Astrocyte of the spinal cord (primary cell): ENCODE measurements around the gene CDKN2B.

Experiments
- DNase-seq: peaks from one replicate; pipeline ENCODE4 v3.0.0; 2011; ENCODE audit warnings: low read depth, low spot score
- H3K4me3 ChIP-seq: 2 replicates; pipeline ENCODE4 v1.5.1; 2011; ENCODE audit warnings: low read depth, mild to moderate bottlenecking, low read length, moderate library complexity
- in situ Hi-C: cut with HindIII; loops from 2 replicates; pipeline ENCODE4 v1.10.0; 2017; ENCODE audit warnings: low sequenced_read_pairs
- TF ChIP-seq, protein P1 (sequence below): IDR thresholded peaks from 2 replicates; pipeline ENCODE4 v1.5.1; 2012; ENCODE audit warnings: low read depth, mild to moderate bottlenecking, low read length, inconsistent platforms

The CDKN2B gene

DNA sequence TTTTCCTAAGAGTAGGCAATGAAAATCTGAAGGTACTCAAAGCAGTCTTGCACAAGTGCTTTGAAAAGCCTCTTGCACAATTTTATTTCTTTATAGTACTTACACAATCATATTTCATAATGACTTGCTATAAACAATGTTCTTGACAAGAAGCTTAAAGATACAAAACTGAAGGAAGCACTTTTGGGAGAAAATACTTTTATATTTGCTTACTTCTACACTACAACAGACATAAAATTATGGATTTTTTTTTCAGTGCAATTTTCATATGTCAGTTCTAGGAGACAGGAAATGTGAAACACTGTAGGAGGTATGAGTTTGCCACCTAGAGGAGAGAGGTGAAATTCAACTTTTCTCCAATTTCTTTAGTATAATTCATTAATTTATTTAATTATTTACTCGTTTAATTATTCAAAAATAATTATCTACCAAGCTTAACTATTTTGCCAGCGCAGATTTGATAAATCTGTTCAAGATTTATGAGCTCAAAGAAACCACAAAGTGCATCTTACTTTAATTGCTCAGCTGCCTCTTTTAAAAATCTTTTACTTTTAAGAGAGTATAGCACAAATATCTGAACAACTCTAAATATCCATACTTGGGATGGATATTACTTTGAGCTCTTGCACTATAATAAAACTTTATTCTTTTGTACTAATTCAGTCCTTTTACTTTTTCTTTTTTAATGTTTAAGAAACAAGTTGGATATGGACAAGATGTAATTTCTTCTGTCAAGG is 29.0 kb upstream of the CDKN2B start:
- DNase-seq = peak; percentile 59
- no peak overlapping the region for H3K4me3 ChIP-seq
- TF ChIP-seq, protein P1, sequence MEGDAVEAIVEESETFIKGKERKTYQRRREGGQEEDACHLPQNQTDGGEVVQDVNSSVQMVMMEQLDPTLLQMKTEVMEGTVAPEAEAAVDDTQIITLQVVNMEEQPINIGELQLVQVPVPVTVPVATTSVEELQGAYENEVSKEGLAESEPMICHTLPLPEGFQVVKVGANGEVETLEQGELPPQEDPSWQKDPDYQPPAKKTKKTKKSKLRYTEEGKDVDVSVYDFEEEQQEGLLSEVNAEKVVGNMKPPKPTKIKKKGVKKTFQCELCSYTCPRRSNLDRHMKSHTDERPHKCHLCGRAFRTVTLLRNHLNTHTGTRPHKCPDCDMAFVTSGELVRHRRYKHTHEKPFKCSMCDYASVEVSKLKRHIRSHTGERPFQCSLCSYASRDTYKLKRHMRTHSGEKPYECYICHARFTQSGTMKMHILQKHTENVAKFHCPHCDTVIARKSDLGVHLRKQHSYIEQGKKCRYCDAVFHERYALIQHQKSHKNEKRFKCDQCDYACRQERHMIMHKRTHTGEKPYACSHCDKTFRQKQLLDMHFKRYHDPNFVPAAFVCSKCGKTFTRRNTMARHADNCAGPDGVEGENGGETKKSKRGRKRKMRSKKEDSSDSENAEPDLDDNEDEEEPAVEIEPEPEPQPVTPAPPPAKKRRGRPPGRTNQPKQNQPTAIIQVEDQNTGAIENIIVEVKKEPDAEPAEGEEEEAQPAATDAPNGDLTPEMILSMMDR = peak; percentile 55

DNA sequence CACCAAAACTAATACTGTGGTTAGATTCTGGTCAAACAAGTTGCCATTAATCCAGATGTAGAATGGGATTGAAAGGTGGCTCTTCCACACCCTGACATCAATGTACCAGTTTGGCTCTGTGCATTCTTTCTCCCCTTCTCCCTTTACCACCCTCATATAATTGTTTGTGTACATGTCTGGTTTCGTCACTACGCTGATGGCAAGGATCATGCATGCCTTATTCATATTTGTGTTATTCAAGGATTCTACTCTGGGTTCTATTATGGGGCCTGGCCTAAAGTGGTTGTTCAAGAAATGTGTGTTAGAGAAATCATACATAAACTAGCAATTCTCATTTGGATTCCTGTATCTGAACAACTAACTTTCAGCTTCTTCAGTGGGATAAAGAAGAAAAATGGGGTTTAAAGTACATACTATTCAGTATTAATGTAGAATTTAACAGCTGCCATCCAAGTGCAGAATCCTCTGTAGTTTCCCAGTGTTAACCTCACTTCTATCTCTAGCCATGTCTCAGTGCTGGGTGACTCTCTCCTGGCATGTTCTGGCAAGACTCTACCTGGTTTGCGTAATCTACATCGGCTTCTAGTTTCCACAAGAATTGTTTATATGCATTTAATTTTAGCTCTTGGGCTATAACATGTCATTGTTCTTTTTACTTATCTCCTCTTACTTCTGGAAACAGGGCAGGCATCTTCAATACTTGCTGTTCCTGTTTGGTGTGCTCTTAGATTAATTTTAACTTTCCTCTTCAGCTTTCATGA is 27.9 kb upstream of the CDKN2B start:
- TF ChIP-seq, protein P1 = no peak
- no peak for DNase-seq
- in situ Hi-C loops = no loop called here
- H3K4me3 ChIP-seq = no peak overlapping the region

More for the DNA sequence above, 29.0 kb upstream of the CDKN2B start:
- in situ Hi-C loops = no loop called here

DNA sequence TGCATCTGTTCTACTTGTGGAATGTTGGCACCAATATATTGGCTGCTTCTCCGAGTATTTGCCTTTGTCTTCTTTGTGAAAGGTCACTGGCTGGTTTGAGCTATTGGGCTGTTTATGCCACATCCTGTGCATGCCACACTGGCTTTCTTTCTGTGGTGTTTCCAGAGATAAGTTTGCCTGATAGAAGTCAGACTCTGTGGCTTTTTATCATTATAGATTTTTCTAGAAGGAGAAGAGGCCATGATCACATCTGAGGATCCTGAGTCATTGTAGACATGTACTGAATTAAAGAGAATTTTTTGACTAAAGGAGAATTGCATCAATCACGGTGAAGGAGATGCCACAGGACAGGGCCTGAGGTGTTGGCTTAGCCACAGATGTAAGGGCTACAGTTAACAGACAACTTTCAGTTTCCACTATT is 26.5 kb upstream of the CDKN2B start:
- in situ Hi-C loops = no loop called here
- no peak for DNase-seq

DNA sequence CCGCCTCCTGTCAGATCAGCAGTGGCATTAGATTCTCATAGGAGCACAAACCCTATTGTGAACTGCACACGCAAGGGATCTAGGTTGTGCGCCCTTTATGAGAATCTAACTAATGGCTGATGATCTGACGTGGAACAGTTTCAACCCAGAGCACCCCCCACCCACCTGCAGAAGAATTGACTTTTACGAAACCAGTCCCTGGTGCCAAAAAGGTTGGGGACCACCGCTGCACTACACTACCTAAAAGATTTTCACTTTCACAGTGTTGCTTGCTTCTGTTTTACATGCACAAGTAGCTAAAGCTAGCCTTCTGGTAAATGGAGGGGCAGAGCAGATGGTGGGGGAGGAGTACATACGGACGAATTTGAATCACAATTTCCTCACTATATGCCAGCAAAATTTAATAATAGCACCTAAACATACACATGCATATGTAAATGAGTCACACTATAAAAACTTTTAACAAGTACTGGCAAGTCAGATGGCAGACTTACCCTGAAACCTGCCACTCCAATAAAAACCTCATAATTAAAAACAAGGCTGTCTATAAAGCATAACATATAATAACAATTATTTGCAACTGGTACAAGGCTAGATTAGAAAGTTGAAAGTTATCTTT is 24.0 kb upstream of the CDKN2B start:
- no peak for DNase-seq
- H3K4me3 ChIP-seq = no peak overlapping the region
- TF ChIP-seq, protein P1 = no peak
- in situ Hi-C loops = no loop called here

More for the DNA sequence above, 26.5 kb upstream of the CDKN2B start:
- TF ChIP-seq, protein P1 = no peak
- H3K4me3 ChIP-seq = no peak overlapping the region

DNA sequence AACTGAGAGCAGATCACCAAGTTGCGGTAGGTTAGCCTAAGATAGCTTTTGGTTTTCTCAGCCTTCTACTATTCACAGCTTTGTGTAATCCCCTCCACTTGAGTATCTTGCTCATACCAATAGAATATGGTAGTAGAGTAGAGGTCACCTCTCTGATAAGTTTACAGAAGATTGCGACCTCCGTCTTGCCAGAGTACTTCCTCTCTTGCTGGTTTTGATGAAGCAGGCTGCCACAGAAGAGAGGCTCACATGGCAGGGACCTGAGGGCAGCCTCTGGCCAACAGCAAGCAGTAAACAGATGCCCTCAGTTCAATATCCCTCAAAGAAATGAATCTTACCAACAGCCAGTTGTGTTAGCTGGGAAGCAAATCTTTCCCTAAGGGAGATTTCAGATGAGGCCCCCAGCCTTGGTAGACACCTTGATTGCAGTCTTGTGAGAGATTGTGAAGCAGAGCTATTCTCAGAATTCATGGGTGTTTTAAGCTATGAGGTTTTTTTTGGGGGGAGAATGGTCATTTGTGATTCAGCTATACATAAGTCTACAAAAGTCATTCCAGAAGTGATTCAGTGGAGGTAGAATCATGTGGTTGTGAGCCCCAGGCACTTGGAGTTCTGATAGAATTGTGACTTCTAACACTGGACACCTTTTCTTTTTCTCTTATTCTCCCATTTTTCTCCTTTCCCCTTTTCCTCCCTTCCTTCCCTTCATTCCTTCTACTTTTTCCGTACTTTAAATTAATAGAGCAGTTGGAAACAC is 22.7 kb upstream of the CDKN2B start:
- no peak for DNase-seq
- TF ChIP-seq, protein P1 = no peak
- in situ Hi-C loops = no loop called here

DNA sequence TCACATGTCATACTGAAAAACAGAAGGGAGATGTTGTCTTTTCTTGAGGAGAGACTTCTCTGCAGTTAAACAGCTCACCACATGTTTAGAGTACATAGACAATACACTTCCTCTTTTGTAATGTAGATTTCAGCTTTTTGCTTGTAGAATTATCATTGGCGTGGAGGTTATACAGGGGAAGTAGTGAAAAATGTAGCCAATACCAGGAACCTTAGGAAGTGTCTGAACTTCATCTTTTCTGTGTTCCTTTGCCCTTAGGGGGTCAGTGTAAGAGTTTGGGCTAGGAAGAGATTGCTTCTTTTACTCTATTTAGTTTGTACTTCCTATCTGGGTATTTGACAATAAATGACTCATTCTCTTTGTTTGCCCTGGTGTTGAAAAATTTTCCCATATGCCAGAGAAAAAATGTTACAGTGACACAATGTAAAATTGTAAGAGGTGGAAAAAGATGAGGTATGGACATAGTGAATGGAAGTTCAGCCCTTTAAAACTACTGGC is 21.0 kb upstream of the CDKN2B start:
- no peak overlapping the region for H3K4me3 ChIP-seq
- peak; percentile 73 for DNase-seq
- TF ChIP-seq, protein P1 = no peak
- in situ Hi-C loops = no loop called here

More for the DNA sequence above, 22.7 kb upstream of the CDKN2B start:
- H3K4me3 ChIP-seq = no peak overlapping the region
